Thymus (tissue), 11 donors: Measurements from ENCODE around the gene ASTN2. TPM values are rescaled to one million over a fixed set of nuclear protein-coding genes. Genes with fewer than 3 reads are reported as not detected.

ENCODE experiments used
- DNase-seq, 9 donors: peaks; one replicate each; pipeline ENCODE4 v3.0.0-alpha.2; 2013; ENCODE audit warnings: low spot score in 9 of 9, low read depth in 6 of 9, missing footprints in 1 of 9
- H3K27ac ChIP-seq, 2 donors: one replicate each; pipeline ENCODE4 v1.5.1; 2013; ENCODE audit warnings: control low read depth in 1 of 2, low read depth in 1 of 2, low read length in 1 of 2, mild to moderate bottlenecking in 1 of 2, moderate library complexity in 1 of 2
- H3K27me3 ChIP-seq, 2 donors: one replicate each; pipeline ENCODE4 v1.5.1; 2013; ENCODE audit warnings: low read length in 1 of 2; ENCODE audit not compliant: control insufficient read depth in 2 of 2, insufficient read depth in 1 of 2
- H3K36me3 ChIP-seq, 2 donors: one replicate each; pipeline ENCODE4 v1.5.1; 2013; ENCODE audit warnings: low read length in 1 of 2, mild to moderate bottlenecking in 1 of 2, moderate library complexity in 1 of 2; ENCODE audit not compliant: control insufficient read depth in 2 of 2, insufficient read depth in 2 of 2
- H3K4me1 ChIP-seq, 2 donors: one replicate each; pipeline ENCODE4 v1.5.1; 2013; ENCODE audit warnings: low read length in 2 of 2; ENCODE audit not compliant: control insufficient read depth in 2 of 2, insufficient read depth in 2 of 2
- H3K4me3 ChIP-seq, 2 donors: one replicate each; pipeline ENCODE4 v1.5.1; 2013; ENCODE audit warnings: low read length in 2 of 2, control low read depth in 1 of 2, mild to moderate bottlenecking in 1 of 2
- H3K9me3 ChIP-seq, 2 donors: one replicate each; pipeline ENCODE4 v1.5.1; 2013; ENCODE audit warnings: low read length in 1 of 2, mild to moderate bottlenecking in 1 of 2; ENCODE audit not compliant: control insufficient read depth in 2 of 2, insufficient read depth in 1 of 2
- WGBS: extraction: QIAGEN DNeasy Blood & Tissue Kit; methylation state at CpG from one replicate; pipeline ENCODE4 v1.1.7; 2013; 5-methylcytosine and 5-hydroxymethylcytosine counted together
- polyA plus RNA-seq: library from polyadenylated mRNA; stranded (reverse); fragments of 200-250 nt; gene quantifications from one replicate; pipeline ENCODE4 v1.2.3, GENCODE V29; 2013
- total RNA-seq: library from RNA; stranded (reverse); fragments of 120-200 nt; gene quantifications from one replicate; pipeline ENCODE4 v1.2.4, GENCODE V29; 2013
- donor health status: healthy.

ASTN2 gene
- total and polyA plus RNA-seq, 2 donors: 5.8 to 5.9 TPM

DNA sequence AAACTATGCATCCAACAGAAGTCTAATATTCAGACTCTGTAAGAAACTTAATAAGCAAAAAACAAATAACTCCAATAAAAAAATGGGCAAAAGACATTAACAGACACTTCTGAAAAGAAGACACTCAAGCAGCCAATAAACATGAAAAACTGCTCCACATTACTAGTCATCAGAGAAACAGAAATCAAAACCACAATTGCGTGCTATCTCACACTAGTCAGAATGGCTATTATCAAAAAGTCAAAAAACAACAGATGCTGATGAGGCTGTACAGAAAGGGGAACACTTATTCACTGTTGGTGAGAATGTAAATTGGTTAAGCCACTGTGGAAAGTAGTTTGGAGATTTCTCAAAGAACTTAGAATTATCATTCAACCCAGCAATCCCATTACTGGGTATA is 829.0 kb downstream of the ASTN2 start:
- Histone ChIP-seq H3K27me3 (no peaks in the 10 kb centered on the region), H3K36me3 (no peaks in the 10 kb centered on the region), H3K4me1 (no peaks in the 10 kb centered on the region), H3K4me3 (no peak overlapping the region), H3K27ac (no peak overlapping the region), H3K9me3 (peaks cover 3 to 8% of the 10 kb centered on the region in 2 donors)
- DNase-seq: no peak
- 97% methylated on average over 1 of the region's 1 CpG for WGBS

DNA sequence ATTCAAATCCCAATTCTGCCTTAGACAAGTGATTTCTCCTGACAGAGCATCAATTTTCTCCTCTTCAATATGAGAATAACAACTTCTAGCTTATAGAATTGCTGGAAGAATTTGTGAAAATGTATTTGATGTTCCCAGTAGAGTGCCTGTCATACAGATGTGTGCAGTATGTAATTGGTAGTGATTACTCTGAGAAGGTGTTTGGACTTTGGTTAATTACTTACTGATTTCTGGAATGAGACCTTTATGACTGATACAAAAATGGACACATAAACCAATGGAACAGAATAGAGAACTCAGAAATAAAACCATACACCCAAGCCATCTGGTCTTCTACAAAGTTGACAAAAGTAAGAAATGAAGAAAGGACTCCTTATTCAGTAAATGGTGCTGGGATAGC is 829.7 kb downstream of the ASTN2 start:
- peaks cover 2 to 4% of the 10 kb centered on the region in 2 donors for H3K9me3 ChIP-seq
- H3K36me3 ChIP-seq: no peaks in the 10 kb centered on the region

DNA sequence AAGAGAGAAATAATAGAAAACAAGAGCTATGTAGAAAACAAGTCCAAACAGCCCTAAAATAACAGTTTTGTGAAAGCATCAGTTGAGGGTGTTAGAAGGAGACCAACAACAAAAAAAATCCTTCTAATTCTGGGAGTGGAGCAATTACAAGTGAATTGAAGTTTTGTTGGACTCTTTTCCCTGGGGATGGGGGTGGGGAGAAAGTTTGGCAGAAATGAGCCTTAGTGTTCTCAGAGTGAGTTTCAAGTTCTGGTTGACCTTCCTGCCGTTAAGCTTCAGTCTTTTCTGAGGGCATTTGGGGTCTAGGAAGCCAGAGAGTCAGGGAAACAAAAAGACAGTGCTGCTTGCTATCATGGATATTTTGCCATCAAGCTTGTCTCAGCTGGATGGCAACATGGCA is 834.0 kb downstream of the ASTN2 start:
- H3K36me3 ChIP-seq: no peaks in the 10 kb centered on the region
- no peaks in the 10 kb centered on the region for H3K27me3 ChIP-seq
- no peaks in the 10 kb centered on the region for H3K9me3 ChIP-seq
- no peak overlapping the region for H3K4me3 ChIP-seq
- no peak for DNase-seq
- 81% methylated on average over 1 of the region's 1 CpG for WGBS
- H3K27ac ChIP-seq: peak overlapping the region in 1 of 2 donors; percentile 9
- H3K4me1 ChIP-seq: no peaks in the 10 kb centered on the region

More for the DNA sequence above, 829.7 kb downstream of the ASTN2 start:
- DNase-seq: no peak
- no peak overlapping the region for H3K4me3 ChIP-seq
- no peaks in the 10 kb centered on the region for H3K27me3 ChIP-seq
- H3K27ac ChIP-seq: no peak overlapping the region
- no peaks in the 10 kb centered on the region for H3K4me1 ChIP-seq

DNA sequence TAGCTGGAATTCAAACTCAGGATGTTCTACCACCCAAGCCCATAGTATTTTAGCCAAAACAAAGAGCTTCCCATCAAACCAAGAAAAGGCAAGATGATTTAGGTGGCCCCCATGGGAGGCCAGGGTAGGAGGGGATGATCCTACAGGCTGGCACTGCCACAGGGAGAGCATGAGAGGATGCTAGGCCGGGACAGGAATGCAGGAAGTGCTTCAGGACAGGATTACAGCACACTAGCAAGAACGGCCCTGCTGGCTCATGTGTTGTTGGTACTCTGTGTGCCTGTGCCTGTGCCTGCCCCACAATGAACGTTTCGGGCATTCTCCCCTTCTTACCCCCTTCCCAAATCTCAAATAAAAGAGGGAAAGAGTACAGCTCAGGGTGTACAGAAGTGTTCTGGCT is 838.5 kb downstream of the ASTN2 start:
- WGBS: 94% methylated on average over 4 of the region's 4 CpGs
- DNase-seq: no peak
- no peaks in the 10 kb centered on the region for H3K9me3 ChIP-seq

DNA sequence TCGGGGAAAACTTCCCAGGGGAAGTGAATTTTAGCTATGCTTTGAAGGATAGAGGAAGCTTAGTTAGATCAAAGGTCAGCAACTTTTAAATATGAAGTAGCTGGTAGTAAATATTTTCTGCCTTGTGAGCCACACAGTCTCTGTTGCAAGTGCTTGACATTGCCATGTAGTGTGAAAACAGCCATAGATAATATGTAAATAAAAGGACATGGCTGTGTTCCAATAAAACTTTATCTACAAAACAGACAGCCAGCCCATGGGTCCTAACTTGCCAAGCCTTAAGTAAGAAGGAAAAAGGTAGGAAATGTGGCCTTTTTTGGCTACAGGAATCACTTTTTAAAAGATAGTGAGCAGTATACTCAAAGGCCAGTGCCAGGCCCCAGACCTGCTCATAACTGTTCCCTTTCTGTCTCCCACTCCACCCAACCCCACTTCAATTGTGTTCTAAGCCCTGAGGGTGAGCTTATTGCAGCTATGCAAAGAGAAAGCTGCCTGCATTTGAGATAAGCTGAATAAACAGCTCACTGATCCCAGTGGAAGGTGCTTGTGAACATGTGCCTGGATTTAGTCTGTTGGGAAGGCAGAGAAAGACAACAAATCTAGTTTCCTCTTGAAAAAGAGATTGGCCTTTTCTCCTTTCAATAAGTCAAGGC is 840.7 kb downstream of the ASTN2 start:
- no peaks in the 10 kb centered on the region for H3K9me3 ChIP-seq
- DNase-seq: no peak
- H3K4me3 ChIP-seq: no peak overlapping the region
- WGBS: 86% methylated on average over 1 of the region's 1 CpG
- no peak overlapping the region for H3K27ac ChIP-seq
- no peaks in the 10 kb centered on the region for H3K36me3 ChIP-seq
- no peaks in the 10 kb centered on the region for H3K27me3 ChIP-seq
- no peaks in the 10 kb centered on the region for H3K4me1 ChIP-seq

More for the DNA sequence above, 838.5 kb downstream of the ASTN2 start:
- no peaks in the 10 kb centered on the region for H3K27me3 ChIP-seq
- H3K4me1 ChIP-seq: no peaks in the 10 kb centered on the region
- H3K36me3 ChIP-seq: no peaks in the 10 kb centered on the region
- H3K4me3 ChIP-seq: no peak overlapping the region
- no peak overlapping the region for H3K27ac ChIP-seq

DNA sequence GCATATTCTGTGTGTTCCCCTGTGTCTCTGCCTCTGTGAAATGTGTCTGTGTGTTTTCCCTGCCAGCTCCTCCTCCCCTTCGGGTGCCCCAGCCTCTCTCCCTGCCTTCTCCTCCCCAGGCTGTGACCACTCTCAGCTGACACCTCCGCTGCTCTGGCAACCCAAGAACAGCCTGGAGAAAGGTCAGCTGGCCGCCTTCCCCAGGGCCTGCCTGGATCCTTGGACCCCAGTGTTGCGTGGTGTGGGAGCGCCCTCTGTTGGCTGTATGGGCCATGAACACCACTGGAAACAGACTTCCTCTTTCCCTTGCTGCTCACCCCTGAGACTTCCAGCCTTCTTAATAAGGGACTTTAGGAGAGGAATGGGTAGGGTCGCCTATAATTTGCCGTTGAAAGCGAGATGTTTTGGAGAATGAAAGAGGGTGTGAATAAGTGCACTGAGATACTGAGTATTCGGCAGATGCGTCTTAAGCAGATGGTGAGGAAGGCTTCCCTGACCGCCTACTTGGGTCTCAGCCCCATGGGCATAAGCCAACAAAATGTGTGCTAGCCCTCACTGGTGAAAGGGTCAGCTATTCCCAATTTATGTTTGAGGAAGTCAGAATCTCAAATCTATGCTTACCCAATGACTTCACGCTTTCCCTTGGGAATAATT is 842.6 kb downstream of the ASTN2 start:
- Histone ChIP-seq H3K36me3 (no peaks in the 10 kb centered on the region), H3K4me3 (no peak overlapping the region), H3K4me1 (no peaks in the 10 kb centered on the region), H3K27me3 (no peaks in the 10 kb centered on the region), H3K27ac (no peak overlapping the region), H3K9me3 (no peaks in the 10 kb centered on the region)
- 40% methylated on average over 12 of the region's 12 CpGs for WGBS
- DNase-seq: peak in 4 of 9 donors; percentile 2 to 28 (median 16)

DNA sequence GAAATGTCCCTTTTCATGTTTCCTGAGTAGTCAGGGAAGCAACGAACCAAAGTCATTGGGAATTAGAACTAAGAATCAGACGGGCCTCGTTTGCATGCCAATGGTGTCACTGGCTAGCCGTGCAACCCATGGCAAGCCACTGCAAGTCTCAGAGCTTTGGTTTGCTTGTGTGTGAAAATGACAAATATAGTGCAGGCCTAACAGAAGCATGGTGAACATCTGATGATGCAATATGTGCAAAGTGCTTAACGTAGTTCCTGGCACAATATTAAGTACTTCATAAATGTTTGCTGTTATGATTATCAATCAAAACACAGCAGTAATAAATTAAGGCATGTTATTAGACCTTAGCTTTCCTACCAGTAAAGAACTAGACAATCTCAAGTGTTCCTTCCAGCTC is 845.7 kb downstream of the ASTN2 start:
- Histone ChIP-seq H3K9me3 (no peaks in the 10 kb centered on the region), H3K4me3 (no peak overlapping the region), H3K36me3 (no peaks in the 10 kb centered on the region), H3K27ac (no peak overlapping the region), H3K4me1 (no peaks in the 10 kb centered on the region), H3K27me3 (no peaks in the 10 kb centered on the region)
- 88% methylated on average over 5 of the region's 5 CpGs for WGBS
- no peak for DNase-seq

DNA sequence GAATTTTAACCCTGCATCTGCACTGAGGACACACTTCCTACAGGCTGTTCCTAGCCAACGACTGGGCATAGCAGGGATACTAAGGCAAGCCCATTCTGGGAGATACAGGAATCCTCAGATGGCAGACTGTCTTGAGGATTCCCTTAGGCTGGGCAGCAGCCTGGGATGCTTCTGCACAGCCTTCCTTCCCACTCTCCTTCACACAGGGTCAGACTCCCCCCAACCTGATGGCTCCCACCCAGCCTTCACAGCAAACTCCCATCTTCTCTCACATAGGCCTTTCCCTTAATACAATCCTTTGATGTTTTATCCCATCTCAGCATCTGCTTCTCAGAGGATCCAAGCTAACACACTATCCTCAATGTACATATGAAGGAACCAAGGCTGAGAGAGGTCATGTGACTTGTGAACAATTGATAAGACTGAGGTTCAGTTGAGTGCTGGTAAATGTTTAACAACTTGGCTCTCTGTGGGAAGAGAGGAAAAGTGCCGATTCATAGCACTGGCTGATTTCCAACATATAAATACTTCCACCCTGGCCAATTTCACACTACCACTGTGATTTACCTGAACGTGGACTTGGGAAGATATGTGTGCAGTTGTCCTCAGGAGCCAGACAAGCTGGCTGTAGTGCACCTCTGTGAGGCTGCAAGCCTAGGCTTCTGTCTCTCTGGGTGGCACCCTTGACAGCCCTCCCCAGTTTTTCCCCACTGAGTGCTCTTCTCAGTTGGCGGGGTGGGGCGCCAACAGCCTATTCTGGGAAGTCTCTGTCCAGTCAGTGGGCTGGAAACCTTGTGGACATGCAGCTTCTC is 848.0 kb downstream of the ASTN2 start:
- WGBS: 78% methylated on average over 5 of the region's 5 CpGs
- no peak overlapping the region for H3K27ac ChIP-seq
- DNase-seq: no peak

DNA sequence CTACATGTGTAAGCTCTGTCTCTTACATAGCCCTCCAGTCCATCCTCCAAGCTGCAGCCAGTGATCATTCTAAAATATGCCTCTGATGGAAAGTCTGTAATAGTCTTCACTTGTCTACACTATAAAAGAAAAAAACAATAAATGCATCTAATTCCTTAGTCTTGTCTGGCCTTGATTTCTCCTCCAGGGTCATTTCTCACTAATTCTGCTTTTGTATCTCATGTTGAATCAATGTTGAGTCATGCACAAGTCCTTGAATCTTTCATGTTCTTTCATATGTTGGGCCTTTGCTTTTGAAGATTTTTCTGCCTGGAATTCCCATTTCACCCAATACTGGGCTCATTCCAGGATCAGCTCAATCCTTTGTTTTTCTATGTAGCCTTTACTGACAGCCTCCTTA is 848.9 kb downstream of the ASTN2 start:
- no peak overlapping the region for H3K4me3 ChIP-seq
- H3K9me3 ChIP-seq: no peaks in the 10 kb centered on the region
- no peaks in the 10 kb centered on the region for H3K36me3 ChIP-seq
- H3K27ac ChIP-seq: no peak overlapping the region
- H3K4me1 ChIP-seq: no peaks in the 10 kb centered on the region
- no peak for DNase-seq
- H3K27me3 ChIP-seq: no peaks in the 10 kb centered on the region

More for the DNA sequence above, 848.0 kb downstream of the ASTN2 start:
- Histone ChIP-seq H3K9me3 (no peaks in the 10 kb centered on the region), H3K27me3 (no peaks in the 10 kb centered on the region), H3K4me3 (no peak overlapping the region), H3K4me1 (no peaks in the 10 kb centered on the region), H3K36me3 (no peaks in the 10 kb centered on the region)
